ENCODE results near the gene GALNT17.

- no peak for TF ChIP-seq RAD21 (conservative IDR thresholded peaks at IDR 0.05)
- no peak for TF ChIP-seq CTCF (IDR thresholded peaks at IDR 0.05; ENCODE audit: poor library complexity, severe bottlenecking)
- no peak for TF ChIP-seq EZH2 (IDR thresholded peaks at IDR 0.05; ENCODE audit: borderline replicate concordance, insufficient read depth, low read length, poor library complexity, severe bottlenecking)
- no peak for TF ChIP-seq EP300 (conservative IDR thresholded peaks at IDR 0.05; ENCODE audit: poor library complexity, severe bottlenecking)
Observed at GRCh38 chr7:71129126-71129525, 2.8 kb upstream of the GALNT17 start.

Measured in neural cell (in vitro differentiated cells).